ENCODE data around the gene SUSD1. TPM values are rescaled to one million over a fixed set of nuclear protein-coding genes. Genes with fewer than 3 reads are reported as not detected.

Gene SUSD1
- total and polyA plus RNA-seq, 2 donors (not counting 1 experiment from before 2014, with no cell fraction given), result 5.7 to 7.5 TPM

- Mint-ChIP-seq H3K4me3 (no peak overlapping the region), H3K9me3 (ENCODE audit: insufficient read depth) (no peaks in the 10 kb centered on the region), H3K4me1 (peaks cover 45% of the 10 kb centered on the region), H3K27ac (no peak overlapping the region), H3K27me3 (no peaks in the 10 kb centered on the region)
- TF ChIP-seq CTCF (IDR thresholded peaks at IDR 0.05), result no peak
- no peak for TF ChIP-seq EZH2 (IDR thresholded peaks at IDR 0.05; ENCODE audit: borderline replicate concordance, insufficient read depth, low read depth, low read length, poor library complexity, severe bottlenecking)
- DNase-seq (no peak), ATAC-seq (ENCODE audit: low read depth) (no peak)
- Histone ChIP-seq H3K36me3 (replicated peaks in 1 of 2; ENCODE audit: control extremely low read depth in 1 of 2, control insufficient read depth in 1 of 2, extremely low read depth in 1 of 2, insufficient read depth in 2 of 2, low read length in 1 of 2) (no peaks in the 10 kb centered on the region), H3K9me3 (ENCODE audit: control extremely low read depth in 1 of 3, control insufficient read depth in 2 of 3, insufficient read depth in 1 of 3, low read length in 2 of 3) (no peaks in the 10 kb centered on the region), H2AFZ (ENCODE audit: insufficient read depth, low read depth, low read length, poor library complexity, severe bottlenecking) (no peak overlapping the region), H3K4me3 (ENCODE audit: control extremely low read depth in 1 of 5, extremely low read depth in 1 of 5, insufficient read depth in 1 of 5, low read depth in 2 of 5, low read length in 4 of 5) (no peak overlapping the region), H3K79me2 (ENCODE audit: control insufficient read depth, insufficient read depth, low read length) (no peaks in the 10 kb centered on the region), H4K20me1 (ENCODE audit: control insufficient read depth, insufficient read depth, low read length, poor library complexity, severe bottlenecking) (no peaks in the 10 kb centered on the region), H3K4me2 (replicated peaks; ENCODE audit: low read depth, low read length, poor library complexity, severe bottlenecking) (no peak overlapping the region), H3K4me1 (ENCODE audit: control insufficient read depth in 2 of 2, insufficient read depth in 2 of 2, low read length in 2 of 2) (peaks cover 26% of the 10 kb centered on the region in 2 donors), H3K27me3 (replicated peaks in 1 of 4; ENCODE audit: control extremely low read depth in 1 of 4, control insufficient read depth in 3 of 4, insufficient read depth in 4 of 4, low read length in 3 of 4) (no peaks in the 10 kb centered on the region), H3K9ac (ENCODE audit: low read length) (no peak overlapping the region), H3K27ac (ENCODE audit: low read length in 2 of 2) (no peak overlapping the region)
- POLR2A ChIA-PET, result no interaction called here
- 100% methylated on average over 4 of the region's 4 CpGs for WGBS (ENCODE audit: insufficient coverage)
- intact Hi-C loops (cut with micrococcal nuclease), result no loop called here
- CTCF ChIA-PET, result interaction anchor here (0.5 to 3.4 kb wide), 9 partner anchors 11 to 1009 kb away, joined by 3 to 28 read pairs (median 3); no protein-coding TSS in a partner anchor
Observed at GRCh38 chr9:112112941-112113681, 62.0 kb downstream of the SUSD1 start.

DNA sequence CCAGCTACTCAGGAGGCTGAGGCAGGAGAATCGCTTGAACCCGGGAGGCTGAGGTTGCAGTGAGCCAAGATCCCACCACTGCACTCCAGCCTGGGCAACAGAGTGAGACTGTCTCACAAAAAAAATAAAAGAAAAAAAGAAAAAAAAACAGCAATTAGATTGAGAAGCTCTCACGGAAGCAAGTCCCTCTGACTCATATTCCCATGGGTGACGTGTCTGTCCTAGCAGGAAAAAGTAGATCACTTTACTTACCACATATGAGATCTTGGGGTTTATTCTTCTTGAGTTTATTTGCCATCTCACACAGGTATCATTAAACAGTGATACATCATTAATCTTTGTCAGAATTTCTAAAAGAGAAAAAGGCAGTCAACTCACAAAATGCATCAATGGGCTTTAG lies 62.6 kb downstream of the SUSD1 start:
- no peaks in the 10 kb centered on the region for H3K9me3 Mint-ChIP-seq (ENCODE audit: insufficient read depth)
- Histone ChIP-seq H3K9ac (ENCODE audit: low read length) (no peak overlapping the region), H3K4me1 (ENCODE audit: control insufficient read depth in 2 of 2, insufficient read depth in 2 of 2, low read length in 2 of 2) (peaks cover 26 to 30% of the 10 kb centered on the region in 2 donors), H3K36me3 (replicated peaks in 1 of 2; ENCODE audit: control extremely low read depth in 1 of 2, control insufficient read depth in 1 of 2, extremely low read depth in 1 of 2, insufficient read depth in 2 of 2, low read length in 1 of 2) (no peaks in the 10 kb centered on the region), H3K27ac (ENCODE audit: low read length in 2 of 2) (no peak overlapping the region), H4K20me1 (ENCODE audit: control insufficient read depth, insufficient read depth, low read length, poor library complexity, severe bottlenecking) (no peaks in the 10 kb centered on the region), H3K4me3 (ENCODE audit: control extremely low read depth in 1 of 5, extremely low read depth in 1 of 5, insufficient read depth in 1 of 5, low read depth in 2 of 5, low read length in 4 of 5) (no peak overlapping the region), H3K9me3 (ENCODE audit: control extremely low read depth in 1 of 3, control insufficient read depth in 2 of 3, insufficient read depth in 1 of 3, low read length in 2 of 3) (no peaks in the 10 kb centered on the region), H3K27me3 (replicated peaks in 1 of 4; ENCODE audit: control extremely low read depth in 1 of 4, control insufficient read depth in 3 of 4, insufficient read depth in 4 of 4, low read length in 3 of 4) (no peaks in the 10 kb centered on the region), H3K79me2 (ENCODE audit: control insufficient read depth, insufficient read depth, low read length) (no peaks in the 10 kb centered on the region), H2AFZ (ENCODE audit: insufficient read depth, low read depth, low read length, poor library complexity, severe bottlenecking) (no peak overlapping the region), H3K4me2 (replicated peaks; ENCODE audit: low read depth, low read length, poor library complexity, severe bottlenecking) (no peak overlapping the region)
- ATAC-seq (ENCODE audit: low read depth), result peak; percentile 17
- ChIA-PET CTCF (interaction anchor here (1.1 to 3.4 kb wide), 7 partner anchors 10 to 708 kb away, joined by 3 to 28 read pairs (median 3); no protein-coding TSS in a partner anchor), POLR2A (no interaction called here)
- no peak for DNase-seq
- no peak overlapping the region for H3K4me3 Mint-ChIP-seq
- H3K4me1 Mint-ChIP-seq, result peaks cover 51% of the 10 kb centered on the region
- H3K27ac Mint-ChIP-seq, result no peak overlapping the region
- no CpG with 5 or more reads among the region's 4 CpGs for WGBS (ENCODE audit: insufficient coverage)
- no peak for TF ChIP-seq EZH2 (IDR thresholded peaks at IDR 0.05; ENCODE audit: borderline replicate concordance, insufficient read depth, low read depth, low read length, poor library complexity, severe bottlenecking)
- no peak for TF ChIP-seq CTCF (IDR thresholded peaks at IDR 0.05)
- H3K27me3 Mint-ChIP-seq, result no peaks in the 10 kb centered on the region
- intact Hi-C loops (cut with micrococcal nuclease), result no loop called here

All from B cell (primary cell).